CD4-positive, alpha-beta T cell treated with Interleukin-6 at 100 ng/mL for 8 hours (primary cell): Measurements from ENCODE around the gene CDK15.

Experiments used
- DNase-seq: peaks from one replicate; pipeline ENCODE4 v3.0.0-alpha.2; 2020; ENCODE audit warnings: mixed read lengths, low spot score

The CDK15 gene

DNA sequence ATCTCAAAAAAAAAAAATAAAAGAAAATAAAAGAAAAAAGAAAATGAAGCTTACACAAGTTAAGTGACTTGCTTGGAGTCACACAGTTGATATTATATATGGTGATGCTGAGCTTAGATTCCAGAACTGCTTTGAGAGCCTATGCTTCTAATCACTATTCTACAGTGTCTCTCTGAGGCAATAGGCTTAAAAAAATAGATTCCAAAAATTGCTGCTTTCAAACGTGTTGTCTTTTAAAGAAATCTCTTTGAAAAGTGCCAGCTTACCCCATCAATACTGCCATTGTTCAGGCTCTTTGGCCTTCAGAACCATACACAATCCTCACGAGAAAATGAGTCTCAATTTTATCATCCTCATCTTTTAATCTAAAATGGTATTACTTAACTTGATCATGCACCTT, 102.6 kb downstream of the CDK15 start:
- no peak for DNase-seq

DNA sequence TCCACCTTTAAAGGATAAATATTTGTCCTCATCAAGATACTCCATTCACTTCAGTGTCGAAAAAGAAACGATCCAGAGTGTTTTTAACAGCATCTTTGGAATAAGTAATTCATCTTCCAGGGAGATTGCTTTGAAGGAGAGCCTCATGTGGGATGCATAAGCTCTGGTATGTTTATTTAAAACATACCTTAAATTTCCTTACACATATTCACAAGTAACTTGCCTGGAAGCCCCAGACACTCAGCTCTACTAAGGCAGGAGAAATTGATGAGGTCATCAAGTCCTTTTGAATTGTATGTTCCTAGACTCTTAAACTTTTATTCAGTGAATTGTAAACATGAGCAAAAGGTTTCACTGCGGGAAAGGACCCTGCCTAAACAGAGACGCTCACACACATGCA, 103.0 kb downstream of the CDK15 start:
- DNase-seq = no peak

DNA sequence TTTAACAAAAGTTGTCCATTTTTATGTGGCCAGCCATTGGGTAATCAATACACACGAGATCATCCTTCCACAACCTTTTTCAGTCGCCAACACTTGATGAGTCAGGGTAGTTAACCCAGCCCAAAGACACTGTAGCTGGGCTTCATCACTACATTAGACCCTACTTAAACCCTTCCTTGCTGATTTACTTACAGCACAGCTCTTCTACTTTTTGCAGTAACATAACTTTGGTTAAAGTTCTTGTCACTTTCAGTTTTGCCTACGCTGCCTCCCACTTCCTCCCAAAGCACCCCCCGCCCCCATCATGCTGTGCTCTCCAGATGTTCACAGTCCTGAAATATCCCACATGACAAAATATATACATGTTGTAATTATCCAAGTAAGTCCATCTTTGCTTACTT, 103.6 kb downstream of the CDK15 start:
- DNase-seq = no peak

DNA sequence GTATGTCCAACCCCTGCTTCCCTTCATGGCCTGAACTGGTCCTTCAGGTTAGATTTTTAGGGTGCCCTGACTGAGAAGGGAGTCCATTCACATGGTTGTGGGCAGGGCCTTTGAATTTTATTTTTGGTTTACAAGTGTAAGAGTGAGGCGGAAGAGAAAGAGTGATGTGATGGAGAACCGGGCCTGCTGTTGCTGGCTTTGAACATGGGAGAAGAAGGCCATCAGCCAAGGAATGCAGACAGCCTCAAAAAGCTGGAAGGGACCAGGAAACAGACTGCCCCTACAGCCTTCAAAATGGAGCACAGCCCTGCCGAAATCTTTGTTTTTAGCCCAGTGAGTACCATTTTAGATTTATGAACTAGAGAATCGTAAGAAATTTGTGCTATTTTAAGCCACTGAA, 105.0 kb downstream of the CDK15 start:
- no peak for DNase-seq

DNA sequence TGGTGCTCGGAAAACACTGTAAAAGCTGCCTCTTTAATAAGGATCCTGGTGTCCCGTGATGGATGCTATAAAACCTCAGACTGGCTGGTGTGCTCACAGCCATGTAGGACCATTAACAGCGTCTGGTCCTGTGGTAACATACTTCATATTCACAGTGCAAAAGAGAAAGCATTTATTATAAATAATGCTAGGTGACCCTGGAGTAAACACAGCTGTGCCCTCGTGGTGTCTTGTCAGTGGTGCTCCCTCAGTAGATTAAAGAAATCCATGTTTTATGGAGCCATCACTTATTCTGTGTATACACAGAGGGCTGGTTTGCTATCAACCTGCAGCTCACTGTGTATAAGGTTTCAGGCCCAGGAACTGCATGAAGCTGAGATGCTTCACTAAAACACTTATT, 106.9 kb downstream of the CDK15 start:
- DNase-seq = no peak

DNA sequence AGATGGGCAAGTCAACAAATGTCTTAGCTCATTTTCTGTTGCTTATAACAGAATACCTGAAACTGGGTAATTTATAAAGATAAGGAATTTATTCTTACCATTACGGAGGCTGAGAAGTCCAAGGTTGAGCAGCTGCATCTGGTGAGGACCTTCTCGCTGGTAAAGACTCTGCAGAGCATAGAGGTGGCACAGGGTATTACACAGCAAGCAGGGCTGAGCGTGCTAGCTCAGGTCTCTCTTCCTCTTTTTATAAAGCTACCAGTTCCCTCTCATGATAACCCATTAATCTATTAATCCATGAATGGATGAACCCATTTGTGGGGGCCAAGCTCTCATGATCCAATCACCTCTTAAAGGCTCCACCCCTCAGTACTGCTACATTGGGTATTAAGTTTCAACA, 109.1 kb downstream of the CDK15 start:
- DNase-seq = no peak

DNA sequence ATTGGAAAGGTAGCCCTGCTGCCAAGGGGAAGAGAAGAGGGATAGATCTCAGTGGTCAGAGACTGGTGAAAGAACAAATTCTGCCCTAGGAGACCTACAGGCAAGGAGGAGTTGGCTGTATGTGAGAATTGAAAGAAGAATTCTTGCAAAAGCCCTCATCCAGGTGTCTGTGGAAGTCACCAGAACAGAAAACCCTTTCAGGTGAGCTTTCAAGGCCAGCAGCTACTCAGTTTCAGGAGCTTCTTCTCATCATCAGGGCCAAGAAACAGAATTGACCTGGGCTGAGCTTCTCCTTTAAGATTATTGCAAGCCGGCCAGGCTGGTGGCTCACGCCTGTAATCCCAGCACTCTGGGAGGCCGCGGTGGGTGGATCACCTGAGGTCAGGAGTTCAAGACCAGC, 110.2 kb downstream of the CDK15 start:
- DNase-seq = no peak

DNA sequence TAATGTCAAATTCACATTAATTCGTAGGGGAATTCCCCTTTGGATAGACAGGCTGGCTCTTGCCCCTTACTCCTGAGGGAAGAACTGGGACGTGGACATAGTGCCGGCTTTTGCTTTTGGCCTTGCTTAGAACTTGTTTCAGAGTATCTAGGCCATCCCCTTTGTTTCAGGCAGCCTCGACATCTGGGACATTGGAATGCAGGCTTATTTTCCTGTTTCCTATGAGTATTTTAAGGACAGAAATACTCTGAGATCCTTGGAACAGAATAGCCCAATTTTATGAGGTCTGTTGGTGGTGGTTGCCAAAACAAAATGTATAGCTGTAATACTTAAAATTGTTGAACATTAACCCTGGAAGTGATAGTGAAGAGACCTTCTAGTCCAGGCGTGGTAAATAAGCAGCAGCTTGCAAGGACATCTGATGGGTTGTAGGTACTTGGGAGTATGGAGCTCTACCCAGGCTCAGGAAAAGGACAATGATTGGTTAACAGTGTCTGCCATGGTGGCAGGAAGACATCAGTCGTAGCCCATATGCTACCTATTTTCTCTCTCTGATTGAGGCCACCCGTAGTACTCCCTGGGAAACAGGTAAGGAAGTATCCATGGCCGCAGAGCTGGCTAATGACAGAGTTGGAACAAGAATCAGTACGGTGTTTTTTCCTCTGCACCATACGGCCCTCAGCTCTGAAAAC, 112.4 kb downstream of the CDK15 start:
- DNase-seq = no peak

DNA sequence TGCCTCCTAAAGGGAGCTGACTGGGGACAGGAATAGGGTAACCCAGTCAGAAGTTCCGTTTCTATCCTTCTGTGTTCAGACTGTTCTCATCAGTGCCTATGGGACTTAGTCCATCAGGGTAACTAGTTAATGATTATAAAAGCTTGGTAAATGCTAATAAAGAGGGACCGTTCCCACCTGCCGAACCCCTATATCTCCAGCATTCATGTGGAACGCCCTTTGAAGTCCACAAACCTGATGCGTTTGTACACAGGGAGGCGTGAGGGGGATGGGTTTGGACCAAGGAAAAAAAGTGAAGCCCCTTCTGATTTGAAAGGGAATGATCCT, 112.9 kb downstream of the CDK15 start:
- DNase-seq = no peak

DNA sequence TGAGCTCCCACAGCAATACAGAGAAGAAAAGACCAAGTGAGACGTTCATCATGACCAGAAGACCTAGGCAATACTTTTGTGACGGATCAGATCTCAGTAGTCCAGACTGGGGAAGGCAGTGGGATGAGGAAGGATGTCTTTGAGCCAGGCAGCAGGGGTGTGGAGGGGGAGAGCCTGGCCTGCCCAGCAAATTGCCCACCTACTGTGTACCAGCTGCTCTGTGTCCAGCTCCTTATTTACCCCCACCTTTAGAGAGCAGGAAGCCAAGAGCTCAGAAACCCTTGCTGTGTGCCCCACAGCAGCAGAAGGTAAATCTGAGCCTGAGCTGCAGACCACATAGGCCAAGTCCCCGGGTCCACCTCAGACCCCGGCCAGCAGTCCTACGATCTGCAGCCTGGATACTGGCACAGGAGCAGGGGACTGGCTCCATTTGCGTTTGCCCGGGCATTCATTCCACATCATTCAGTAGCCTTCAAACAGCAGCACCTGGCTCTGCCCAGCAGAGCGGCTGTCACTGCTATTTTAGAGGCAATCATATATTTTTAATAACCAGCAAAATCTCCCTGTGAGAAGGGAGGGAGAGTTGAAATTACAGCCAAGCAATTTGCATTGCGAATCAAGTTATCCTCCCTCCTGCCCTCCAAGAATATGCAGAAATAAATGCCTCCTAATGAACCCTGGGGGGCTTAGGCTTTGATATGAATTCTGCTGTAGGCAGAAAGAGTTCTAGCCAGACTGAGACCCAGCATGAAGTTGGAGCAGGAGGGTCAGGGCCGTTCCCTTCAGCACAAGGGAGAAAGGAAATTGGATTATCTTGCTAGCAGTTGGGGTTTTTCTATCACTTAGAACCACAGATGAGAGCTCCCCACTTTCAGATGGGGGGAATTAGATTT, 117.3 kb downstream of the CDK15 start:
- no peak for DNase-seq

DNA sequence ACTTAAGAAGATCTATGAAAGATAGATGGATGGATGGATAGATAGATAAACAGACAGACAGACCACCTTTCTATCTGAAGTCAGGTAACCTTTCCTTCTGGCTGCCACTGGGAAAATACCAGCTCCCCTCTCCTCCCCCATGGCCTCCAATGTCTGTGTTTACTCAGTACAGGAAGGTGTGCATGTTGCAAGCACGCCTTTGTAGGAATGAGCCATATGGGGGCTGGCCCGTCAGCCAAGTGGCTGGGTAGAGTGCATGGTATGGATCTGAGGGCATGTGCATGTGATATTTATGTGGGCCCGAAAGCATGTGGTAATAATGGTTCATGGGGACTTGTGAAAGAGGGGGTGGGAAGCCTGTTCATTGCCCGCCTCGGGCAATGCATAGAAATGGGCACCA, 118.1 kb downstream of the CDK15 start:
- no peak for DNase-seq

DNA sequence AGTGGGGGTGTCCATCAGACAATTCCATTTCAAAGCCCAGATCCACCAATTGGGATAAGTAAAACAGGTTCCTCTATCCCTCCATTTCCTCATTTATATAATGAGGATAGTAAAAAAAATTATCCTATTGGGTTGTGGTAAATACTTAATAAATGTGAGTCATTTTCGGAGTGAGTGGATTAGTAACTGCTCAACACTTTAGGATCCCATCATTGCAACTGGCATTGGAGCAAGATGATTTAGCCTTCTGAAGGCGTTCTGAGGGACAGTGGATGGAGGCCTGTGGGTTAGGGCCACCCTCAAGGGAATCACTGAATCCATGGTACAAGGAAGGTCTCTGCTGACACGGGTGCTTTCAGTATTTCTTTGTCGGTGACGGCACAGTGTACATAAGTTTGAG, 118.7 kb downstream of the CDK15 start:
- DNase-seq = no peak

DNA sequence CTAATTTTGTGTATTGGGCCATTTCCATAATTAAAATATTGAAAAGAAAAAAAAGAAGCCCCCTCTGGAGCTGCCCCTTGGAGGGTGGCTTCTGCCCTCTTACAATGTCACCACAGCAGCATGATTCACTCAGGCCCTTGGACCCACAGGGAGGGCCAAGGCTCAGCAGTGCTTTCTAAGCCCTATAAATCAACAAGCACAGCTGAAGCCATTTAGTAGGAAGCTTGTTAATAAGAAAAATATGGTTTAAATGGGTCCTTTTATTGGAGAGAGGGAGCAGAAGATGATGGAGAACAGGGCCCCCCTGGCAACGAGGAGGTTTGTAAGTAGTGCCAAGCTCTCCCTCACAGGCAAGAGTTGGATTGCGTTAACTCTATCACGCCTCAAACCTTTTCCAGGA, 119.7 kb downstream of the CDK15 start:
- DNase-seq = no peak

DNA sequence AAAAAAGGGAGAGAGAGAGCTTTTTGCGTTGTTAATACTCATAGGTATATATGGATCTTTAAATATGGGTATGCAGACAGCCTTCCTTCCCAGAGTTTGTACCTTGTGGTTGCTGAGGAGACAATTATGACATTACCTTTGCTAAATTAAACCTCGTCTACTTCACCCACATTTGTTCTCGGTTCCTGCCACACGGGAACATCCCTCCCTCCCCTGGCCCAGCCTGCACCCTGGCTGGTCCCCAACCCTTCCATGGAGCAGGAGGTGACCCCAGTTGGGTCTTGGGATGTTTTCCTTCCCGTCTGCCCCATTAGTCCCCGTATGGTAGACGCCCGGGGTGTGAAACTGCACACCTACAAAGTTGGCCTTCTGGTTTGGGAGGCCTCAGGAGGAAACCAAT, 122.0 kb downstream of the CDK15 start:
- no peak for DNase-seq

DNA sequence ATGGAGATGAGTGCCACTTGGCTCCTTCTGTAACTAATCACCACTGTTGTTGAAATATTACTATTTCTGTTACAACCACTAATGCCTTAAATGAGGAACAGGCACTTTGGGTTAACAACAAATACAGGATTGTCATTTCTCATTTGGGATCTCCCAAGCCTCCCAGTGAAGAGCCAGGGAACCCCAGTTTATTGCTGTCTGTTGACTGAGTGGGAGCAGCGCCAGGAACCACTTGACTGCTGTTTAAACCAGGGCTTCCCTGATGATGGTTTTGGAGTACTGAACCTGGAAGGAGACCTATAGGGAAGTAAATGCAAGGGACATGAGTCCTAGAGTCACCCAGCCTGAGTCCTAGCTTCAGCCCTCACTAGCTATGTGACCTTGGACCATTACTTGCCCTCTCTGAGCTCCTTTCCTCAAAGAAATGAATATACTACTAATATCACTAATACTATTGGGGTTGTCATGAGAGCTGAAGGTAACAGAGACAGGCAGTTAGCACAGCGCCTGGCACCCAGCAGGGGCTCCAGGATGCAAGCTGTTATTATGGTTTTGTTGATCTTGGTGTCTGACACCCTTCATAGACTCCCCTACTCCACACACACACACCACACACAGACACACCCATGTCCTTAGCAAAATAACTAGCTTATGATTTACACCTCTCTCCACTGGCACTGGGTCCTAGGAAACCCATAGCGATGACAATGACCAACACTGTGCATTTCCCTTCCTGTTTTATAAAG, 123.1 kb downstream of the CDK15 start:
- DNase-seq = no peak

DNA sequence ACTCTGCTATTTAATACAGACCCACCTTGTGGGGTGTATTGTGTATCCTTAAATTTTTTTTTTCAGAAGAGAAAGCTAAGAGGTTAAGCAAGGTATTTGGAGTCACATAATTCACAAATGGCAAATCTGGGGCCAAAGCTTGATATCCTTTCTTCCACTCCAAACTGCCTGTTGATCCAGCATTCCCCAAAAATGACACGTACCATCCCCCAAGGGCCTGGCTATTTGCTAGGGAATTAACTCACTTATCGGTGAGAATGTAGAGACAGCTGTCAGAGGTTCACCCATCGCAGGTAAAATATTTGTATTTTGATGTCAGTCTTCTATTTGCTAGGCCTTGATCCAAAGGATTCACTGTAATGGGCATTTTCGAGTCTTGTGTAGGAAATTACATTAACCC, 123.7 kb downstream of the CDK15 start:
- DNase-seq = no peak

DNA sequence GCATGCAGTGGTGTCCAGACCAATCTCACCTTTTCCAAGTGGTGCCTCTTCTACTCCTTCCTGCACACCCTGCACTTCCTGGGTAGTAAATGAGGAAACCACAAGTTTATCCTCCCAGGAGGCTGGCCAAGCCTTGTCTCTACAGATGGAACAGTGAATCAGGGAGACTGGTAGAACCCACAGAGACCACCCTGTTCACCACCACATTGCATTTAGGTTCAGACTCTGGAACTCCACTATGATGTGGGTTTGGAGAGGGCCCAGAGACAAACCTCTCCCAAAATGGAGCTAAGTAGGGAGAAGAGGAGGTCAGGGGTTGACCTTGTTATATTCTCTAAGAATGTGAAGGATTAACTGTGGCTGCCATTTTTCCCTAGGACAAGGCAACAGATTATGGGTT, 124.5 kb downstream of the CDK15 start:
- DNase-seq = no peak

DNA sequence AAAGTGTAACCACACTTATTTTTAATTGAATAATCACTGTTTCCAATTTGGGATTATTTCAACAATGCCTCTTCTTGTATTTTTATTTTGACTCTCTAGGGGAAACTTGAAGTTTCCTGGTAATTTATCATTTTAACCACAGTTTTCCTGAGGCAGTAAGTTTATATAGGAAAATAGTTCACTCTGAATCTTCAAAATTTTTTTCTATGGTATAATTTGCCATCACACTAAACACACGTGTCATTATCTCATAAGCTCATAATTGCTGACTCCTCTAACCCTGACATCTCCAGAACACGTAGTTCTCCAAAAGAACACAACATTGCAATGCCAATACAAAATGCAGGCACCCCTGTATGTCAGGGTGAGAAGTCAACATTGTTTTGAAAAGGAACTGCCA, 125.1 kb downstream of the CDK15 start:
- DNase-seq = no peak

DNA sequence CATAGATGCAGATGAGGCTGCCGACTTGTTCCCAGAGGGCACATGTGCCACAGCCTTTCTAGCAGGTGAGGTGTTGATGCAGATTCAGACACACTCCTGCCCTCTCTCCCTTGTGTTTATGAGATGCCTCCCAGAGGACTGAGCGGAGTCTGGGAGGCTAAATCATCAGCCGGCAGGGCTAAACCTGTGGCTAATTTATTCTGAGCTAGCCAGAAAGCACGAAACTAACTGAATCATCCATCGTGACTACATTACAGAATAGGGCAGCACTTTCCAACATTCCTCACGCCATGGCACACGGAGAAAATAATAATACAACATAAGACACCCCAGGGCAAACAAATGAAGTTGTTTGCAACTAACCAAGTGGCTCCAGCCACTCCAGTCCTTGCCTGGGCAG, 125.6 kb downstream of the CDK15 start:
- DNase-seq = no peak

DNA sequence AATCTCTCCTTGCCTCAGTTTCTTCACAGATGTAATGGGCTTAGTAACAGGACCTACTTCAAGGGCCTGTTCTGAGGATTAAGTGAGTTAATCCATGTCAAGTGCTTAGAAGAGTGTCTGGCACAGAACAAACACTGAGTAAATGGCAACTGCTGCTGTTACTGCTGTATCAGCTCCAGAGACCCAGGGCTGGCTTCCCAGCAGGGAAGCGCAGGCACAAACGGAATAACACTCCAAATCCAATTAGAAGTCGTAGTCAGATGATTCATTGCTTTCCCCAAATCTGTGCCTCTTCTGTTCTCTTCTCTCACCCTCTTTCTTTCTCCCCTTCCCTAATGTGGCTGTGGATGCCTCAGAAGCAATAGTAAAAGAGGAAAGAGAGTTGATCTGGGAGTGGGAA, 126.2 kb downstream of the CDK15 start:
- no peak for DNase-seq

DNA sequence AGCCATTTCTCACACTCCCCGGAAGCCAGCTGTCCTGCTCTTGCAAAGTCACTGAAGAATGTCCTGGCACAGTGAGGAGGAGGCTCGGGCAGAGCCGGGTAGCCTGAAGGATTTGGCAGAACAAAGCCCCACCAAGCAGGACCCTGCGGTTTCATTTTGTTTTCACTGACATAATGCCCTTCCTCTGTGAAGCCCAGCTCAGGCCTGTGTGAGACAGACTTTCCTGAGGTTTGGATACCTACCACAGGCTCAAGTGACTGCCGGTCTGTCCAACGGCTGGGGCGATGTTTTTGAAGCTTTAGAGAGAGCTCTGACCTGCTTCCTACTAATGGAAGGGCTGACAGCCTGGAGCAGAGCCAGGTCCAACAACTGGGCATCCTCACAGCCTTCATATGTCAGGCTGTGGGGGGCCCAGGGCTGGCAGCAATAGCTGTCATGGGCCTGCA, 127.5 kb downstream of the CDK15 start:
- no peak for DNase-seq

DNA sequence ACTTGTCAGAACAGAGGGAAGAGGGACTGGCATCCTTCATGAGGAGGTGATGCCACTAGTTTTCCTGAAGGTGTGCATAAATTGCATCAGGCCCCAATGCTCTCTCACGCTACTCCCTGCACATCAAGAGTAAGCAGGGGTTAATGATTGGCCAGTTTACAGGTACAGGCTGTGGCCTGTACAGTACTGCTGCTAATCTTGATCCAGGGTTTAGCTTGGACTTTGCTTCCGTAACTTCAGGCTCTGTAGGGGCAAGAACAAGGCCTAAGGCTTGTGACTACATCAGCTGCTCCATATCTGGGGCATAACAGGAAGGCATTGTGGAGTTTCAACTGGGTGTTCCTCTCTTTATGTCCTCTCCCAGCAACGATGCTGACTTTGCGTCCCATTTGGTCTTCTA, 130.5 kb downstream of the CDK15 start:
- no peak for DNase-seq

DNA sequence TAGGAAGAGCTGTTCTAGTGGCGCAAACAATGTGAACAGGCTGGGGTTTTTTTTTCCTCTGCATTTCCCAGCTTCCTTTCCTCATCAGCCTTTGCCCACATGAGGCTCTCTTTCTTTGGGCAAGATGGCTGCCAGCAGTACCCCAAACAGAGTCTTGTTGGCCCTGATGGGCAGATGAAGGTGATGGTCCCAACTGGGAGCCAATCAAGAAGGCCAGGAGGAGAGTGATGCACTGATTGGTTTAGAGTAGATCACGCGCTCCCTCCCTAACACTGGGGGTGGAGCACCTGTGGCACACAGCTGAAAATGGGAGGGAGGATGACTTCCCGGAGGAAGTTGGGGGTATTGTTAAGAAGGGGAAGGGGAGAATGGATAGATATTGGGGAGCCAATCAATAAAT, 131.0 kb downstream of the CDK15 start:
- no peak for DNase-seq
